Measurements from ENCODE around the gene SLC26A9. TPM values are rescaled to one million over a fixed set of nuclear protein-coding genes. Genes with fewer than 3 reads are reported as not detected.
"Not testable (repeated sequence)": the region's sequence is repeated elsewhere in the genome, so short reads cannot be mapped to it uniquely, and the experiment has no call there.

Gene SLC26A9
- total RNA-seq, 1 donor, result not detected

DNA sequence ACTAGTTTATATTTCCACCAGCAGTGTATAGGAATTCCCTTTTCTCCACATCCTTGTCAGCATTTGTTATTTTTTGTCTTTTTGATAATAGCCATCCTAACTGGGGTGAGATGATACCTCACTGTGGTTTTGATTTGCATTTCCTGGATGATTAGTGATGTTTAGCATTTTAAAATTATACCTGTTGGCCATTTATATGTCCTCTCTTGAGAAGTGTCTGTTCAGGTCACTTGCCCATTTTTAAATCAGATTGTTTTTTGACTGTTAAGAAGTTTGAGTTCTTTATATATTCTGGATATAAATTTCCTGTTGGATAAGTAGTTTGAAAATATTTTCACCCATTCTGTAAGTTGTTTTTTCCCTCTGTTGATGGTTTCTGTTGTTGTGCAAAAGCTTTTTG is 62.3 kb downstream of the SLC26A9 start:
- H3K4me3 ChIP-seq (ENCODE audit: low read depth, low read length), result no peak overlapping the region
- no peak for DNase-seq (ENCODE audit: low read depth)
- TF ChIP-seq, protein P1, sequence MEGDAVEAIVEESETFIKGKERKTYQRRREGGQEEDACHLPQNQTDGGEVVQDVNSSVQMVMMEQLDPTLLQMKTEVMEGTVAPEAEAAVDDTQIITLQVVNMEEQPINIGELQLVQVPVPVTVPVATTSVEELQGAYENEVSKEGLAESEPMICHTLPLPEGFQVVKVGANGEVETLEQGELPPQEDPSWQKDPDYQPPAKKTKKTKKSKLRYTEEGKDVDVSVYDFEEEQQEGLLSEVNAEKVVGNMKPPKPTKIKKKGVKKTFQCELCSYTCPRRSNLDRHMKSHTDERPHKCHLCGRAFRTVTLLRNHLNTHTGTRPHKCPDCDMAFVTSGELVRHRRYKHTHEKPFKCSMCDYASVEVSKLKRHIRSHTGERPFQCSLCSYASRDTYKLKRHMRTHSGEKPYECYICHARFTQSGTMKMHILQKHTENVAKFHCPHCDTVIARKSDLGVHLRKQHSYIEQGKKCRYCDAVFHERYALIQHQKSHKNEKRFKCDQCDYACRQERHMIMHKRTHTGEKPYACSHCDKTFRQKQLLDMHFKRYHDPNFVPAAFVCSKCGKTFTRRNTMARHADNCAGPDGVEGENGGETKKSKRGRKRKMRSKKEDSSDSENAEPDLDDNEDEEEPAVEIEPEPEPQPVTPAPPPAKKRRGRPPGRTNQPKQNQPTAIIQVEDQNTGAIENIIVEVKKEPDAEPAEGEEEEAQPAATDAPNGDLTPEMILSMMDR (IDR thresholded peaks at IDR 0.05; ENCODE audit: insufficient read depth, low read depth, low read length), result no peak

DNA sequence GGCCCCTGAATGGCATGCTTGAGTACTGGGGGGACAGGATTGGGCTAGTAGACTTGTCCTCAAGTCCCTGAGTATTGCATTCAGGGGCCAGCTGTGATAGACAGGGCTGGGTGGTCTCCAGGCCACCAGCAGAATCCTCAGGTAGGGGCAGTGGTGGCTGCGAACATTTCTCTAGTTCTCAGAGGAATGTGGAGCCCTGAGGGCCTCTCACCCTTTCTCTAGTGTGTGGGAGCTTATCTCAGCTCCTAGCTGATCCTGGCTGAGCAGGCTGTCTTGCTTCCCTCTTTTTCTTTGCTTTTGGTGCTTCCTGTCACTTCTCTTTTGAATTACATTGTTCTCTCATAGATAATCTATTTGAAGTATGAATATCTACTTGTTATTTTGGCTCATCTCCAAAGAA is 63.3 kb downstream of the SLC26A9 start:
- H3K4me3 ChIP-seq (ENCODE audit: low read depth, low read length), result no peak overlapping the region
- TF ChIP-seq, protein P1 (IDR thresholded peaks at IDR 0.05; ENCODE audit: insufficient read depth, low read depth, low read length), result no peak
- no peak for DNase-seq (ENCODE audit: low read depth)

DNA sequence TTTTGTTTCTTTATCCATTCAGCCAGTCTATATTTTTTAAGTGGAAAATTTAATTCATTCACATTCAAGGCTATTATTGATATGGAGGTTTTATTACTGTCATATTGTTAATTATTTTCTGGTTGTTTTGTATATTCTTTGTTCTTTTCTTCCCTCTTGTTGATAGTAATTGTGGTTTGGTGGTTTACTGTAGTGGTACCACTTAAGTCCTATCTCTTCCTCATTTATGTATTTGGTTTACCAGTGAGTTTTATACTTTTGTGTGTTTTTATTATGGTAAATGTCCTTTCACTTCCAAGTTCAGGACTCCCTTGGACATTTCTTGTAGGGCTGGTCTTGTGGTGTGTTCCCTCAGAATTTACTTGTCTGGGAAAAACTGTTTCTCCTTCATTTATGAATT is 65.2 kb downstream of the SLC26A9 start:
- DNase-seq (ENCODE audit: low read depth), result no peak
- TF ChIP-seq, protein P1 (IDR thresholded peaks at IDR 0.05; ENCODE audit: insufficient read depth, low read depth, low read length), result no peak
- no peak overlapping the region for H3K4me3 ChIP-seq (ENCODE audit: low read depth, low read length)

DNA sequence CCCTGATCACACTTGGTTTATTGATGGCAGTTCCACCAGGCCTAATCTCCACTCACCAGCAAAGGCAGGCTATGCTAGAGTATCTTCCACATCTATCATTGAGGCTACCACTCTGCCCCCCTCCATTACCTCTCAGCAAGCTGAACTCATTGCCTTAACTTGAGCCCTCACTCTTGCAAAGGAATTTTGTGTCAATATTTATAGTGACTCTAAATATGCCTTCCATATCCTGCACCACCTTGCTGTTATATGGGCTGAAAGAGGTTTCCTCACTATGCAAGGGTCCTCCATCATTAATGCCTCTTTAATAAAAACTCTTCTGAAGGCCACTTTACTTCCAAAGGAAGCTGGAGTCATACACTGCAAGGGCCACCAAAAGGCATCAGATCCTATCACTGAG is 70.1 kb downstream of the SLC26A9 start:
- not testable (repeated sequence) for DNase-seq (ENCODE audit: low read depth); H3K4me3 ChIP-seq (ENCODE audit: low read depth, low read length)

DNA sequence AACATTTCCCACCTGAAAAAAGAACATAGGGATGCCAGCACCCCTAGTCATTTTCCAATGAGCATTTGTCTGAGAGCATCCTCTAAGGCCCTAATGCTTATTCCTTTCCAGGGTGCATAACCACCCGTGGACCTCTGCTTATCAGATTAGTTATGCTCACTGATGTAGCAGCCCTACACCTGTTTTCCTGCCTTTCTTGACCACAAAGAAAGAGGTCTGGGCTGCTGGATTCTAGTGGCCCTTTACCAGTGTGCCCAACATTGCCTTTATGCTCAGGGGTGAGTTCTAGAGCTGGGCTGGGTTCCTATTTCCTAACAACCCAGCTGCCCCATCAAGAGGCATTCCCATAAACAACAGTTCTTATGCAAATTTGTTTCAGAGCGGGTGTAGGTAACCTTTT is 73.0 kb downstream of the SLC26A9 start:
- DNase-seq (ENCODE audit: low read depth), result no peak
- TF ChIP-seq, protein P1 (IDR thresholded peaks at IDR 0.05; ENCODE audit: insufficient read depth, low read depth, low read length), result no peak
- H3K4me3 ChIP-seq (ENCODE audit: low read depth, low read length), result no peak overlapping the region

Other genes starting within 250 kb of the SLC26A9 start
- gene NUCKS1, start 193.3 kb downstream of the SLC26A9 start, total RNA-seq, result 206 and 233 TPM in 2 replicates
- 22.2 and 43.2 TPM in 2 replicates for gene RAB29, start 168.0 kb downstream of the SLC26A9 start, total RNA-seq
- 13.9 and 20.7 TPM in 2 replicates for gene SLC41A1, start 130.3 kb downstream of the SLC26A9 start, total RNA-seq
- under 0.01 TPM in 1 of 2 replicates, not detected in the other for gene PM20D1, start 93.3 kb downstream of the SLC26A9 start, total RNA-seq
- 4.2 and 5.2 TPM in 2 replicates for gene RAB7B, start 59.9 kb upstream of the SLC26A9 start, total RNA-seq
- not detected in 2 replicates for gene CTSE, start 80.4 kb upstream of the SLC26A9 start, total RNA-seq
- gene RHEX, start 109.7 kb upstream of the SLC26A9 start, total RNA-seq, result not detected in 2 replicates
- not detected in 2 replicates for gene AVPR1B, start 173.9 kb upstream of the SLC26A9 start, total RNA-seq